Lung (tissue), 12 donors: ENCODE results near the gene RIMS4. TPM values are rescaled to one million over a fixed set of nuclear protein-coding genes. Genes with fewer than 3 reads are reported as not detected.
A peak's percentile ranks its signal among the peaks of the same experiment; 100 is the strongest.

ENCODE experiments used
- ATAC-seq: fragments of 200-7000 bp; cut with Tn5 transposase; one replicate; pipeline ENCODE4 v1.9.1; 2020; ENCODE audit warnings: moderate number of reproducible peaks; ENCODE audit not compliant: insufficient read depth, low FRiP score
- DNase-seq, 3 donors: peaks; one replicate each; pipeline ENCODE4 v3.0.0-alpha.2; 2013 to 2017
- H3K27ac ChIP-seq, 2 donors: one replicate each; pipeline ENCODE4 v1.5.1; 2013; ENCODE audit warnings: mild to moderate bottlenecking in 2 of 2, moderate library complexity in 2 of 2, control low read depth in 1 of 2, inconsistent platforms in 1 of 2, low read depth in 1 of 2, low read length in 1 of 2
- H3K27me3 ChIP-seq, 3 donors: one replicate each; pipeline ENCODE4 v1.5.1; 2013; ENCODE audit warnings: low read length in 2 of 3; ENCODE audit not compliant: control insufficient read depth in 3 of 3, insufficient read depth in 3 of 3
- H3K36me3 ChIP-seq, 4 donors: one replicate each; pipeline ENCODE4 v1.5.1; 2013; ENCODE audit warnings: low read length in 4 of 4, mild to moderate bottlenecking in 1 of 4, moderate library complexity in 1 of 4; ENCODE audit not compliant: control insufficient read depth in 4 of 4, insufficient read depth in 4 of 4
- H3K4me1 ChIP-seq, 5 donors: one replicate each; pipeline ENCODE4 v1.5.1; 2013; ENCODE audit warnings: low read length in 5 of 5, mild to moderate bottlenecking in 2 of 5, moderate library complexity in 1 of 5; ENCODE audit not compliant: control insufficient read depth in 5 of 5, insufficient read depth in 5 of 5
- H3K4me3 ChIP-seq: one replicate; pipeline ENCODE4 v1.5.1; 2013; ENCODE audit warnings: mild to moderate bottlenecking, control low read depth, moderate library complexity
- H3K9ac ChIP-seq, 2 donors: one replicate each; pipeline ENCODE4 v1.5.1; 2013; ENCODE audit warnings: low read length in 2 of 2, control low read depth in 1 of 2; ENCODE audit not compliant: insufficient read depth in 1 of 2
- H3K9me3 ChIP-seq, 4 donors: one replicate each; pipeline ENCODE4 v1.5.1; 2013; ENCODE audit warnings: low read length in 3 of 4, mild to moderate bottlenecking in 1 of 4, moderate library complexity in 1 of 4; ENCODE audit not compliant: control insufficient read depth in 4 of 4, insufficient read depth in 3 of 4
- WGBS, 2 donors: extraction: QIAGEN DNeasy Blood & Tissue Kit; methylation state at CpG; one replicate each; pipeline ENCODE4 v1.1.7; 2013; 5-methylcytosine and 5-hydroxymethylcytosine counted together
- polyA plus RNA-seq, 2 donors: library from polyadenylated mRNA; stranded (reverse); fragments of 200-250 nt; gene quantifications; one replicate each; pipeline ENCODE4 v1.2.1, GENCODE V29; 2013
- total RNA-seq, 2 donors: library from RNA; depleted of rRNA in 1 of 2; stranded (reverse); fragments of >200 nt in 1 of 2; gene quantifications; one replicate each; pipeline ENCODE4 v1.2.1, GENCODE V29; 2014 to 2021
- TF ChIP-seq, protein P1 (sequence below): IDR thresholded peaks from 2 replicates; pipeline ENCODE4 v1.5.1; 2012; ENCODE audit warnings: mild to moderate bottlenecking; ENCODE audit errors: control extremely low read depth, extremely low read depth
- donor health status: control.
- donor health status: control.
- donor health status: Bipolar disorder and iron deficiency.
- donor health status: healthy.
- donor health status: DM: yes; HTN: yes; CAD: no.

RIMS4 gene
- total and polyA plus RNA-seq, 4 donors: 0.43 to 5.6 (median 1.6) TPM

GRCh38 chr20:44805335-44805978, 4.9 kb downstream of the RIMS4 start:
- DNase-seq: peak in 1 of 3 donors; percentile 52
- H3K36me3 ChIP-seq: no peaks in the 10 kb centered on the region
- TF ChIP-seq, protein P1, sequence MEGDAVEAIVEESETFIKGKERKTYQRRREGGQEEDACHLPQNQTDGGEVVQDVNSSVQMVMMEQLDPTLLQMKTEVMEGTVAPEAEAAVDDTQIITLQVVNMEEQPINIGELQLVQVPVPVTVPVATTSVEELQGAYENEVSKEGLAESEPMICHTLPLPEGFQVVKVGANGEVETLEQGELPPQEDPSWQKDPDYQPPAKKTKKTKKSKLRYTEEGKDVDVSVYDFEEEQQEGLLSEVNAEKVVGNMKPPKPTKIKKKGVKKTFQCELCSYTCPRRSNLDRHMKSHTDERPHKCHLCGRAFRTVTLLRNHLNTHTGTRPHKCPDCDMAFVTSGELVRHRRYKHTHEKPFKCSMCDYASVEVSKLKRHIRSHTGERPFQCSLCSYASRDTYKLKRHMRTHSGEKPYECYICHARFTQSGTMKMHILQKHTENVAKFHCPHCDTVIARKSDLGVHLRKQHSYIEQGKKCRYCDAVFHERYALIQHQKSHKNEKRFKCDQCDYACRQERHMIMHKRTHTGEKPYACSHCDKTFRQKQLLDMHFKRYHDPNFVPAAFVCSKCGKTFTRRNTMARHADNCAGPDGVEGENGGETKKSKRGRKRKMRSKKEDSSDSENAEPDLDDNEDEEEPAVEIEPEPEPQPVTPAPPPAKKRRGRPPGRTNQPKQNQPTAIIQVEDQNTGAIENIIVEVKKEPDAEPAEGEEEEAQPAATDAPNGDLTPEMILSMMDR: no peak
- no peak overlapping the region for H3K9ac ChIP-seq
- WGBS, 2 donors: 42 to 54% methylated on average over 9 of the region's 9 CpGs
- no peak overlapping the region for H3K4me3 ChIP-seq
- H3K27me3 ChIP-seq: peaks cover 0 to 29% (median 3%) of the 10 kb centered on the region in 3 donors
- no peak overlapping the region for H3K27ac ChIP-seq
- peaks cover 0 to 42% (median 5%) of the 10 kb centered on the region in 5 donors for H3K4me1 ChIP-seq
- H3K9me3 ChIP-seq: no peaks in the 10 kb centered on the region
- ATAC-seq: no peak

- no peak overlapping the region for H3K9ac ChIP-seq
- H3K4me1 ChIP-seq: peaks cover 0 to 35% (median 2%) of the 10 kb centered on the region in 5 donors
- WGBS, 2 donors: 37 to 47% methylated on average over 9 of the region's 9 CpGs
- no peaks in the 10 kb centered on the region for H3K9me3 ChIP-seq
- no peak overlapping the region for H3K27ac ChIP-seq
- no peak overlapping the region for H3K4me3 ChIP-seq
- TF ChIP-seq, protein P1: no peak
- no peaks in the 10 kb centered on the region for H3K36me3 ChIP-seq
- DNase-seq: peak; percentile 49 to 68 (median 63)
- peaks cover 0 to 16% (median 0%) of the 10 kb centered on the region in 3 donors for H3K27me3 ChIP-seq
- no peak for ATAC-seq
Measured at GRCh38 chr20:44803383-44803941, 6.9 kb downstream of the RIMS4 start.

DNA sequence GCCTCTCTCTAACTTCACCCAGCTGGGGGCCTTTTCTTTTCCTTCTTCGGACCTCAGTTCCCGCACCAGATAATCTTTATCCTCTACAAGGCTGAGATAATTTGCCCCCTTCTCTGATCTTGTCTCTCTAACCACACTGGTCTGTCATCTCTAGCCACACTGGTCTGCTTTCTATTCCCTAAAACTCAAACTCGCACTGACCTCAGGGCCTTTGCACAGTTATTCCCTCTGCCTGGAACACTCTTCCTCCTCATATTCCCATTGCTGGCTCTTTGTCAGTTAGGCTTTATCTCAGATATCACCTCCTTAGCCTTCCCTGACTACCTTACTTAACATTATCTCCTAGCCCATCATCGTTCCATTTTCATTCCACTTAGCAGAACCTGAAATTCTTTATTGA, 7.6 kb downstream of the RIMS4 start:
- TF ChIP-seq, protein P1: no peak
- no peak overlapping the region for H3K9ac ChIP-seq
- no peak overlapping the region for H3K4me3 ChIP-seq
- H3K9me3 ChIP-seq: no peaks in the 10 kb centered on the region
- DNase-seq (no peak), ATAC-seq (no peak)
- H3K4me1 ChIP-seq: peaks cover 0 to 27% (median 1%) of the 10 kb centered on the region in 5 donors
- H3K27me3 ChIP-seq: peaks cover 0 to 9% (median 0%) of the 10 kb centered on the region in 3 donors
- WGBS, 2 donors: 92 to 97% methylated on average over 4 of the region's 4 CpGs
- no peaks in the 10 kb centered on the region for H3K36me3 ChIP-seq
- H3K27ac ChIP-seq: no peak overlapping the region
